ENCODE data around the gene ZFPL1. TPM values are rescaled to one million over a fixed set of nuclear protein-coding genes. Genes with fewer than 3 reads are reported as not detected.

ZFPL1 gene
- total and polyA plus RNA-seq, 2 donors (not counting 3 experiments of a cell fraction or from before 2014, with no cell fraction given), result 37.6 to 139 TPM

DNA sequence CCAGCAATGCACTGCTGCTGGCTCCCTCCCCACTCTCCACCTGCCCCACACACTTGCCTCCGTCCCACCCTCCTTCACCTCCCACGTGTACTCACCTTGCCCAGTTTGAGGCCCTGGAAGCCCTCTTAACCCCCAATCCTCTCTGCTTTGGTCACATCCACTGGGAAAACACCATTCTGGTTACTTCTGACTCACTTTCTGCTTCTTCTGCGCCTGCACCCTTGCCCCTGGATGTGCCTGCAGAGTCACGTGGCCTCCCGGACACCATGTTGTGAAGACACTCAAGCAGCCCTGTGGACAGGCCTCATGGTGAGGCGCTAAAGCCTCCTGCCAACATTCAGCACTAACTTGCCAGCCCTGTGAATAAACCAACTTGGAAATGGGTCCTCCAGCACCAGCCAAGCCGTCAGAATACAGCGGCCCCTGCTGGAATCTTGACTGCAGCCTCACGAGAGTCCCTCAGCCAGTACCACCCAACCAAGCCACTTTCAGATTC, 23.1 kb upstream of the ZFPL1 start:
- Histone ChIP-seq H3K4me1 (ENCODE audit: control insufficient read depth, extremely low read depth, insufficient read depth, low read length) (no peaks in the 10 kb centered on the region), H3K4me2 (ENCODE audit: insufficient read depth, low read length) (no peak overlapping the region), H4K20me1 (replicated peaks; ENCODE audit: control insufficient read depth, extremely low read depth, insufficient read depth, low read length) (no peaks in the 10 kb centered on the region), H3K27me3 (ENCODE audit: control insufficient read depth in 2 of 2, insufficient read depth in 2 of 2, low read length in 2 of 2) (no peaks in the 10 kb centered on the region), H3K36me3 (ENCODE audit: control insufficient read depth in 2 of 2, extremely low read depth in 1 of 2, insufficient read depth in 2 of 2, low read length in 2 of 2) (no peaks in the 10 kb centered on the region), H3K79me2 (ENCODE audit: control insufficient read depth, insufficient read depth, low read length) (no peaks in the 10 kb centered on the region), H3K27ac (ENCODE audit: insufficient read depth, low read depth, low read length) (no peak overlapping the region), H3K9me1 (replicated peaks; ENCODE audit: control insufficient read depth, extremely low read depth, insufficient read depth, low read length) (no peaks in the 10 kb centered on the region), H3K9me3 (replicated peaks; ENCODE audit: control insufficient read depth, insufficient read depth, low read length) (no peaks in the 10 kb centered on the region), H2AFZ (ENCODE audit: low read depth, low read length) (no peak overlapping the region), H3K9ac (replicated peaks; ENCODE audit: extremely low read depth, insufficient read depth, low read length) (no peak overlapping the region), H3K4me3 (replicated peaks in 1 of 3; ENCODE audit: insufficient read depth in 1 of 3, low read depth in 1 of 3, low read length in 3 of 3) (no peak overlapping the region)
- dilution Hi-C loops (cut with MboI; ENCODE audit: extremely low pct_ligation_motif_present, low sequenced_read_pairs) (no loop called here), intact Hi-C loops (cut with micrococcal nuclease) (loop anchor here (1.0 to 2.0 kb wide), 2 partner anchors 33 to 46 kb away; partner anchors contain the start of gene ARL2)
- peak; percentile 40 to 50 for TF ChIP-seq CTCF (IDR thresholded peaks at IDR 0.05; ENCODE audit: extremely low read depth in 1 of 2, insufficient read depth in 1 of 2, low read depth in 1 of 2, low read length in 2 of 2)
- TF ChIP-seq, protein P1, sequence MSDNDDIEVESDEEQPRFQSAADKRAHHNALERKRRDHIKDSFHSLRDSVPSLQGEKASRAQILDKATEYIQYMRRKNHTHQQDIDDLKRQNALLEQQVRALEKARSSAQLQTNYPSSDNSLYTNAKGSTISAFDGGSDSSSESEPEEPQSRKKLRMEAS (IDR thresholded peaks at IDR 0.05; ENCODE audit: insufficient read depth, insufficient read length), result no peak
- ChIA-PET CTCF (interaction anchor here (0.6 kb wide), 1 partner anchor 14 kb away, joined by 3 read pairs; no protein-coding TSS in a partner anchor), POLR2A (no interaction called here)
- no TSS peak for BruUV-seq (replicated peaks)
- FAIRE-seq, result no peak
- DNase-seq (ENCODE audit: low read depth, low spot score), result peak; percentile 28

DNA sequence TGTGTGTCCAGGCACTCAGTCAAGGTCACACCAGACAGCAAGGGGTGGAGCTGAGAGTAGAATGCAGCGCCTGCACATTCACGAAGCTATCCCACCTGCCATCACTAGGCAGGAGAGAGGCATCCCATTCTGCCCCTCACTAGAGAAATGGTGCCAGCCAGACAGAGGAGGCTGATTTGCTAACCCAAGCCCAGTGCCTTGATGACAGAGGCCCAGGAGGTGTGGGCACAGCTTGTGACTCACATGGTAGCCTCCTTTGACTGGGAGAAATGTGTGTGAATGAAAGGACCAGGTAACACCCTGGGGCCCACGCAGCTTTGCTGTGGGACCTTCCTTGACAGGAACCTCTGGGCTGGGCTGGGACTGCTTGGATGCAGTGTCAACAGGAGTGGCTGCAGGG, 20.5 kb upstream of the ZFPL1 start:
- Histone ChIP-seq H3K9me1 (replicated peaks; ENCODE audit: control insufficient read depth, extremely low read depth, insufficient read depth, low read length) (no peaks in the 10 kb centered on the region), H3K79me2 (ENCODE audit: control insufficient read depth, insufficient read depth, low read length) (no peaks in the 10 kb centered on the region), H3K27ac (ENCODE audit: insufficient read depth, low read depth, low read length) (no peak overlapping the region), H3K4me1 (ENCODE audit: control insufficient read depth, extremely low read depth, insufficient read depth, low read length) (no peaks in the 10 kb centered on the region), H3K4me2 (ENCODE audit: insufficient read depth, low read length) (no peak overlapping the region), H3K4me3 (replicated peaks in 1 of 3; ENCODE audit: insufficient read depth in 1 of 3, low read depth in 1 of 3, low read length in 3 of 3) (no peak overlapping the region), H4K20me1 (replicated peaks; ENCODE audit: control insufficient read depth, extremely low read depth, insufficient read depth, low read length) (no peaks in the 10 kb centered on the region), H2AFZ (ENCODE audit: low read depth, low read length) (no peak overlapping the region), H3K9me3 (replicated peaks; ENCODE audit: control insufficient read depth, insufficient read depth, low read length) (no peaks in the 10 kb centered on the region), H3K27me3 (ENCODE audit: control insufficient read depth in 2 of 2, insufficient read depth in 2 of 2, low read length in 2 of 2) (no peaks in the 10 kb centered on the region), H3K36me3 (ENCODE audit: control insufficient read depth in 2 of 2, extremely low read depth in 1 of 2, insufficient read depth in 2 of 2, low read length in 2 of 2) (no peaks in the 10 kb centered on the region), H3K9ac (replicated peaks; ENCODE audit: extremely low read depth, insufficient read depth, low read length) (no peak overlapping the region)
- DNase-seq (ENCODE audit: low read depth, low spot score), result no peak
- intact Hi-C loops (cut with micrococcal nuclease) (no loop called here), dilution Hi-C loops (cut with MboI; ENCODE audit: extremely low pct_ligation_motif_present, low sequenced_read_pairs) (no loop called here)
- BruUV-seq (replicated peaks), result no TSS peak
- TF ChIP-seq, protein P1 (IDR thresholded peaks at IDR 0.05; ENCODE audit: insufficient read depth, insufficient read length), result no peak
- TF ChIP-seq EZH2 (IDR thresholded peaks at IDR 0.05; ENCODE audit: borderline replicate concordance, low read depth, low read length, severe bottlenecking), result no peak
- no peak for TF ChIP-seq POLR2A (IDR thresholded peaks at IDR 0.05; ENCODE audit: low read depth, low read length)
- TF ChIP-seq POLR2AphosphoS5 (IDR thresholded peaks at IDR 0.05; ENCODE audit: insufficient read depth, low read depth, low read length), result no peak
- no peak for TF ChIP-seq JUN (IDR thresholded peaks at IDR 0.05; ENCODE audit: borderline replicate concordance, insufficient read depth, insufficient read length, low read depth)
- no peak for TF ChIP-seq GATA2 (IDR thresholded peaks at IDR 0.05; ENCODE audit: insufficient read depth, insufficient read length, low read depth, low read length)
- no peak for TF ChIP-seq CTCF (IDR thresholded peaks at IDR 0.05; ENCODE audit: extremely low read depth in 1 of 2, insufficient read depth in 1 of 2, low read depth in 1 of 2, low read length in 2 of 2)
- TF ChIP-seq MYC (IDR thresholded peaks at IDR 0.05; ENCODE audit: low read depth, low read length), result no peak
- TF ChIP-seq FOS (IDR thresholded peaks at IDR 0.05; ENCODE audit: borderline replicate concordance, insufficient read depth, low read length), result no peak
- ChIA-PET CTCF (interaction anchor here (1.3 kb wide), 2 partner anchors 13 to 17 kb away, joined by 3 to 5 read pairs; no protein-coding TSS in a partner anchor), POLR2A (no interaction called here)
- no peak for FAIRE-seq

Data from endothelial cell of umbilical vein (primary cell).